Tibial artery (tissue), 4 donors: ENCODE results near the gene SPTBN5.

ENCODE experiments used
- DNase-seq, 2 donors: peaks; one replicate each; pipeline ENCODE4 v3.0.0-alpha.2; 2019
- H3K27ac ChIP-seq, 2 donors: fragments of 200-600 bp; sonication (generic) in 1 of 2; 1 replicate in 1 of 2; 2 replicates in 1 of 2; pipeline ENCODE4 v1.5.1; 2018 to 2019; ENCODE audit warnings: mild to moderate bottlenecking in 1 of 2
- H3K27me3 ChIP-seq, 2 donors: fragments of 200-600 bp; sonication (generic) in 1 of 2; one replicate each; pipeline versions ENCODE4 v1.5.1 to v1.6.0; 2016 to 2019
- H3K36me3 ChIP-seq, 3 donors: fragments of 200-600 bp; sonication (generic) in 2 of 3; one replicate each; pipeline ENCODE4 v1.5.1; 2016 to 2019; ENCODE audit warnings: mild to moderate bottlenecking in 2 of 3
- H3K4me1 ChIP-seq, 4 donors: fragments of 200-600 bp; sonication (generic) in 2 of 4; 1 replicate in 3 of 4; 2 replicates in 1 of 4; pipeline ENCODE4 v1.5.1; 2016 to 2019
- H3K4me3 ChIP-seq, 2 donors: fragments of 200-600 bp; sonication (generic) in 1 of 2; 1 replicate in 1 of 2; 2 replicates in 1 of 2; pipeline ENCODE4 v1.5.1; 2018 to 2019; ENCODE audit warnings: mild to moderate bottlenecking in 2 of 2
- H3K9me3 ChIP-seq, 3 donors: fragments of 200-600 bp; sonication (generic) in 1 of 3; one replicate each; pipeline ENCODE4 v1.5.1; 2016 to 2019
- CTCF ChIP-seq, 2 experiments: fragments of 200-600 bp in 1 of 2; fragments of 450-650 bp in 1 of 2; IDR thresholded peaks; one replicate each; pipeline ENCODE4 v1.5.1; 2017 to 2019; ENCODE audit warnings: antibody characterized with exemption in 2 of 2, mild to moderate bottlenecking in 1 of 2, moderate library complexity in 1 of 2
- intact Hi-C: fragments of 100-400 bp; cut with DNase I; formaldehyde crosslinking; loops from one replicate; pipeline ENCODE4 v1.15.0; 2023; ENCODE audit warnings: low total_unique reads

The SPTBN5 gene

GRCh38 chr15:41915255-41915994 lies 21.6 kb upstream of the SPTBN5 start:
- Histone ChIP-seq H3K4me1 (peaks cover 0 to 56% (median 34%) of the 10 kb centered on the region in 4 donors), H3K27me3 (no peaks in the 10 kb centered on the region), H3K27ac (no peak overlapping the region), H3K36me3 (peaks cover 0 to 26% (median 18%) of the 10 kb centered on the region in 3 donors), H3K4me3 (no peak overlapping the region), H3K9me3 (no peaks in the 10 kb centered on the region)
- intact Hi-C loops: no loop called here
- TF ChIP-seq CTCF (IDR thresholded peaks at IDR 0.05): no peak
- DNase-seq: peak in 1 of 2 donors; percentile 32

- H3K27ac ChIP-seq: no peak overlapping the region
- no peak overlapping the region for H3K4me3 ChIP-seq
- no peaks in the 10 kb centered on the region for H3K9me3 ChIP-seq
- H3K27me3 ChIP-seq: no peaks in the 10 kb centered on the region
- peak in 1 of 2 donors; percentile 42 for DNase-seq
- H3K4me1 ChIP-seq: peaks cover 0 to 46% (median 25%) of the 10 kb centered on the region in 4 donors
- H3K36me3 ChIP-seq: peaks cover 1 to 36% (median 23%) of the 10 kb centered on the region in 3 donors
- TF ChIP-seq CTCF (IDR thresholded peaks at IDR 0.05): no peak
- intact Hi-C loops: no loop called here
Measured at GRCh38 chr15:41914411-41914810, 20.6 kb upstream of the SPTBN5 start.

- Histone ChIP-seq H3K27ac (no peak overlapping the region), H3K4me1 (peaks cover 0 to 34% (median 14%) of the 10 kb centered on the region in 4 donors)
- intact Hi-C loops: no loop called here
Measured at GRCh38 chr15:41913256-41913655, 19.4 kb upstream of the SPTBN5 start.

GRCh38 chr15:41911691-41912345 lies 18.0 kb upstream of the SPTBN5 start:
- intact Hi-C loops: no loop called here
- Histone ChIP-seq H3K36me3 (peaks cover 15 to 56% (median 36%) of the 10 kb centered on the region in 3 donors), H3K27ac (no peak overlapping the region)

More at GRCh38 chr15:41913256-41913655, 19.4 kb upstream of the SPTBN5 start:
- no peak for DNase-seq
- Histone ChIP-seq H3K36me3 (peaks cover 13 to 42% (median 24%) of the 10 kb centered on the region in 3 donors), H3K9me3 (no peaks in the 10 kb centered on the region), H3K27me3 (no peaks in the 10 kb centered on the region), H3K4me3 (no peak overlapping the region)
- TF ChIP-seq CTCF (IDR thresholded peaks at IDR 0.05): no peak

More at GRCh38 chr15:41911691-41912345, 18.0 kb upstream of the SPTBN5 start:
- DNase-seq: no peak
- Histone ChIP-seq H3K27me3 (no peaks in the 10 kb centered on the region), H3K9me3 (no peaks in the 10 kb centered on the region), H3K4me3 (no peak overlapping the region), H3K4me1 (peaks cover 0 to 20% (median 3%) of the 10 kb centered on the region in 4 donors)
- no peak for TF ChIP-seq CTCF (IDR thresholded peaks at IDR 0.05)
